HuH-7 (cell line): ENCODE measurements around the gene ADAMTS17.
"Not testable (repeated sequence)": the region's sequence is repeated elsewhere in the genome, so short reads cannot be mapped to it uniquely, and the experiment has no call there.

ENCODE experiments used
- DNase-seq: peaks from one replicate; pipeline ENCODE4 v3.0.0; 2011; ENCODE audit warnings: low spot score

Gene ADAMTS17

DNA sequence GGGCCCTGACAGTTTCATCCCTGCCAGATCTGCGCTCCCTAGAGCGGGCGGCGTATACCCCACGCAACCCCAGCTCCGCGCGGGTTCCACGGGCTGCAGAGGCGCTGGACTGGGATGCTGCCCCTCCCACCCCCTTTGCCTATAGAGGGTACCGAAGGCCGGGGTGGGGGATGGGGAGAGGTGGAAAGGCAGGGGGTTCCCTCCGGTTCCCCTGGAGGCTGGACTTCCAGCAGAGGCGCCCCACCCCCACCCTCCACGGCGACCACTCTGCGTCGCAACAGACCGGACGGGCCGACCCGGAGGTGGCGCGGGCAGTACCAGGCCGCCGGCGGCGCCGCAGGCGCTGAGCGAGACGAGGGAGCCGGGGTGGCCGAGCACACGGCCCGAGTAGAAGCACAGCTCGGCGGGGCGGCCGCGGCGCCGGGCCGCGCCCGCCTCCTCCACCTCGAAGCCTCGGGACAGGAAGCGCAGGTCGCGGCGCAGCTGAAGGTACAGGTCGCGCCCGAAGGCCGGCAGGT is 995 bp downstream of the ADAMTS17 start:
- DNase-seq, result no peak

DNA sequence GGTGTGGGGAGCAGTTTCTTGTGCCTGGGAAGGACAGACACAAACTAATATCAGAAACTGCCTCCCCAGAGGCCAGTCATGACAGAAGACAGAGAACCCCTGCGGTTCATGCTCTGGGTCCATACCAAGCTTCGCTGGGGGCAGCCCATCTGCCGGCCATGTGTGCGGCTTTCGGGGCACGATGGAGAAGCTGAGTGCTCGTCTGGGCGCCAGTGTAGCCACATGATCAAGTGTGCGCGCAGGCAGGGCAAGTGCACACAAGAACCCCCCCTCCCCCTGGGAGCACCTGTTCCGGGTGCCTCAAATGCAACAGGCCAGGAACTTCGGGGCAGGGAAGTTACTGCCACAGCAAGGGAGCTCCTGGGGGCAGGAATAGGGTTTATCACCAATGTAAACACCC is 1.8 kb downstream of the ADAMTS17 start:
- DNase-seq, result no peak

DNA sequence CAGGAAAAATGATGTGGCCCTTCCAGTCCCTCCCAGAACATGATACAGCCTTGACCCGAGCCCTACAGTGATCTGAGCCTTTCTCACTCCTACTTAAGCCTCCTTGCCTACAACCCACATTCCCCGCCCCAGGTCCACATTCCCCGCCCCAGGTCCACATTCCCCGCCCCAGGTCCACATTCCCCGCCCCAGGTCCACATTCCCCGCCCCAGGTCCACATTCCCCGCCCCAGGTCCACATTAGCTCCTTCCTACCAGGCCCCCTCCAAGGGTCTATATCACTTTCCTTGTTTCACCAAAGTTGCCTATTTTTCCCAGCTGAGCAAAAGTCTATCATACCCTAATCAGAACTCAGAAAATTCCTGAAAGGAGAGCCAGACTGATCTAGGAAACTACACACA is 2.3 kb downstream of the ADAMTS17 start:
- DNase-seq, result not testable (repeated sequence)

DNA sequence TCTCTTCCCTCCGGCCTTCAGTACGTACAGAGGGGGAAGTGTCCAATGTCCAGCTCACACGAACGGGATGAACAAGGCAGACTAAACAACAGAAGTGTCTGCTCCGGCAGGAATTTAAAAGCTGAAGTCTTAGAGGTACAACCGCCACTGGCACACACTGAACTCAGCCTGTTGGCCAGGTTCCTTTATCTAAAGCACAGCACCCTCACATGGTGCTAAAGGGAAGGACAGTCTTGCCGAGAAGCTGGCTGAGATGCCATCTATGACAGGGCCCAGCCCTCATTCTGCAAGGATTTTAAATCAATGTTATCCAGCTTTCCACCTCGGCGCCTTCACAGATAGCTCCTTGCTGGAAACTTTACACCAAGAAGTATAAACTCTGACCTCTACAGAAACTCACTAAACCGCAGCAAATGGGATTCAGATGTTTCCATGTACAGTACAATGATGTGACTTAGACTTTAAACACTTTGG is 2.8 kb downstream of the ADAMTS17 start:
- DNase-seq, result peak; percentile 70

DNA sequence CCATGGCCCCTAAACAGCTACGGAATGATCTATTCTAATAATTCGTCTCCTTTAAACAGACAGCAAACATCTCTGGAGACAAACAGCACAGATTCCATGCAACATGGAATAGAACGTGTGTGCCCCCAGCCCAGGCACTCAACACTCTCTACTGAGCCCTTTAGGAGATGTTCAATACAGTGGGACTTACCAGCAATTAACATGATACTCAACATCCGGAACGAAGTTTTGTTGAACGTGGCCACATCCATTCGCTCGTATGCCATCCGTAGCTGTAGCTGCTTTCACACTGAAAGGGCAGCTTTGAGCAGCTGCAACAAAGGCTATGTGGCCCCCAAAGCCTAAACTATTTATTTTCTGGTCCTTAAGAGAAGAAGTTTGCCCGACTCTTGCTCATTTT is 3.5 kb downstream of the ADAMTS17 start:
- no peak for DNase-seq

GRCh38 chr15:100337096-100338044 is 4.4 kb downstream of the ADAMTS17 start:
- no peak for DNase-seq

DNA sequence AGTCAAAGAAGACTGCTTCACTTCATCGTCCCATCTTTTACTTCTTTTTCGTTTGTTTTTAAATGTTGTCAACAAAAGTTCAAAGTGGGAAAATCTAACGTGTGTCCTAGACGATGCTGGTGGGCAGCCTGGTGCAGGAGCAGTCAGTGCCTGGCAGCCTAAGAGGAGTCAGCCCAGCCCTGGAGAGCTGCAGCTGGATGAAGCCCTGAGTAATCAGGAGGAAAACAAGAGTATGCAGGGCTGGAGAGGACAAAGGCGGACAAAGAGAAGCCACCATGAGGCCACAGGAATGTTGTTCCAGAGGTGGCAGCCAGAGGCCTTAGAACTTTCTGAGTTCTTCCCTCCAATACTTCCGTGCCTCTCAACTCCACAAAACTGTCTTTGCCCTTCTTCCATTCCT is 5.7 kb downstream of the ADAMTS17 start:
- no peak for DNase-seq

DNA sequence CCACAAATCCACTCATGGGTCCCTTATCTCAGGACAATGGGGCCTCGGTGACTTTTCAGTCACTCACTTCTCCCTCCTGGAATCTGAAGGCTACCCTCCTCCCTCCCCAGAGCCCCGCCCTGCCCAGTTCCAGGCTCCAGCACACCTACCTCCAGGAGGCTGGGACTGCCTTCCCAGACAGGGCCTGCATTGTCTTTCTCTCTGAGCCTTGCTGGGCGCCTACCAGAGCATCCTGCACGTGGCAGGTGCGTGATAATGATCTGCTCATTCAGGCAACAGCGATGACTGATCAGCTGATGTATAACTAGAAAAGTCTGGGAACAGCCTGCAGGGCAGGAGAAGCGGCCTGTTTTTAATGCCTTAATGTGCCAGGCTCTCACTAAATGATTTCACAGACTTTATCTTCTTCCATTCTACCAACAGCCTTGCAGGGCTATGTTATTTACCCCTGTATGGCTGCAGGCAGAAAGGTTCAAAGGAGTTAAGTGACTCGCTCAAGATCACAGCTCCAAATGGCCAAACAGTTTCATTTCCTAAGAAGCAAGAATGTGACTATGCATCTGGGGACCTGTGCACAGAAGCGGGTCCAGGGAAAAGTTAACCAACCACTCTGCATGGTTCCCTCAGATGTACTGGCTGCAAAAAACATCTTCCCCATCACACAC is 6.3 kb downstream of the ADAMTS17 start:
- no peak for DNase-seq

- no peak for DNase-seq
Observed at GRCh38 chr15:100334905-100335304, 6.9 kb downstream of the ADAMTS17 start.

DNA sequence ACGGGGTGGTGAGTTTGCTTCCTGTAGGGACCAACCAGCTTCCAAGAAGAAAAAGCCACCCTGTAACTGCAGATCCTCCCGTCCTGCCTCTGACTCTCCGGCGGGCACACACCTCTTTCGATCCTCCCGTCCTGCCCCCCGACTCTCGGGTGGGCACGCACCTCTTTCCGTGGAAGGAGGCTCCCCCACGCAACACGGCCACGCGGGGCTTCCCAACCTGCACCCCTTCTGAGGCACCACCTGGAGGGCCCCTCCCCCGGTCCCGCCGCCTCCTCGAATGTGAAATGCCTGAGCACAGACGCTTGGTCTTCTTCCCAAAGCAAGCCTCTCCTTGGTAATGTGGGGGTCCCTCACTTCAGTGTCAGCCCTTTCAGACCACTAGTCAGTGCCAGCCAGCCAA is 7.3 kb downstream of the ADAMTS17 start:
- DNase-seq, result no peak

DNA sequence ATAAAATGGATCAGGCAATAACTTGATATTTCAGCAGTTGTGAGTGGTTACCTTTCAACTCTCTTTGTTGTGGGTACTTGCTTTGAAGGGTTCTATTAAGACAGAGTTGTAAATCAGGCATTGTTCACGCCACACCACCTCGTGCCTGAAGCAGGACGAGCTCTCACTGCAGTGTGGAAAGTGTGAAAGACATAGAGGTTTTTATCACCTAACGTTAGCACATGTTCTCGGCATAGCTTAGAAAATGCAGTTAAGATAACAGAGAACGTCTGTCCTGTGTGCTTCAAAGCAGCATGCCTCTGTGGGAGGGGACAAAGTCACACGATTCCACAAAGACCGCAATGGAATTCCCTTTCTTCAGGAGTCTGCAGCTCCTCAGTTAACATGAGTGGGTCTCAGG is 7.8 kb downstream of the ADAMTS17 start:
- no peak for DNase-seq

DNA sequence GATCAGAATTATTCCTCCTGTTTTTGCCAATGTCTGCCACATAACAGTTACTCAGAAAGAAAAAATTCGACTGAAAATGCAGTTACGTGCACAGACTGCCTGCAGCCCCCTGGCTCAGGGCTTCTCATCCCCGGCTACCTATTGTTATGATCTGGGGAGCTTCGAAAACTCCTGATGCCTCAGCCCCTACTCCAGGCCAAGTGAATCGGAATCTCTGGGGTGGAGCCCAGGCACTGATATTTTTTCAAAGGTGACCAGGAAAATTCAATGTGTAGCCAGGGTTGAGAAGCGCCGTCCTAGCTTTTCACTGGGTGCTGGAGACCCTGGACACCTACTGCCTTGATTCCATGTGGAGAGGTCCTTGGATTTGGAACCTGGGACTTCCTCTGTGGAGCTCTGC is 8.5 kb downstream of the ADAMTS17 start:
- no peak for DNase-seq

DNA sequence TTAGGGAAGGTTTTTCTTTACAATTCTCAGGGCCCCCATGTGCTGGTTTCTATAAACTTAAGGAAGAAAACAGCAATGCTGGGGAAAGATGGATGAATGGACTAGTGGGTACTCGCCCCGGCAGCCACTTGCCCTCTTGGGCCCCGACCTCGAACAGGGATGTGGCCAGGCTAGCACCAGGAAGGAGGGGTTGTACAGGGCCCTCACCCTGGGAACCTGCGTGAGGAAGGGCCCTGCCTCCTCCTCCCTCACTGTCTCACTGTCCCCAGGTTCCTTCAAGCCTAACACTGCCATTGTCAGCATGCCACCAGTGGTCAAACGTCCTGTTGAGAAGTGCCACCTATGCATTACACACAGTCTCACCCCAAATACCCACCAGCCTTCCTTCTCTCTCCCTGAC is 9.1 kb downstream of the ADAMTS17 start:
- DNase-seq, result no peak

DNA sequence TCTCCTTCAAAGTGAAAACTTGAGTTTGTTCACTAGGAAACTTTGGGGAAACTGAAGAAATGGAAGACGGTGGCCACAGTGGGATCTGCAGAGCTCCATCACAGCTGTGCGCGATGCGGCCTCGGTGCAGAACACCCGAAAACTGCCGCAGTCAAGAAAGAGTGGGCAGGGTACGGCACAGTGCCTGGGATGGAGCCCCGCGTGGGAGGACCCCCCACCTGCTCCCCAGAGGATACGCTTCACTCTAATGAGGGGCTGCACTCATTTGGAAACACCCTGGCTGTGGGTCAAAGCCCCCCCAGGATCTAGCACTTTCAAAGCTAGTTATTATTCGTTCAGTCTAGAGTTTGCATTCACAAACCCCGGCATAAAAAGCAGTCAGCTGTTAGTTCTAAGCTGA is 9.5 kb downstream of the ADAMTS17 start:
- no peak for DNase-seq

GRCh38 chr15:100330629-100331215 is 11.1 kb downstream of the ADAMTS17 start:
- DNase-seq, result no peak

GRCh38 chr15:100330221-100330620 is 11.6 kb downstream of the ADAMTS17 start:
- no peak for DNase-seq

DNA sequence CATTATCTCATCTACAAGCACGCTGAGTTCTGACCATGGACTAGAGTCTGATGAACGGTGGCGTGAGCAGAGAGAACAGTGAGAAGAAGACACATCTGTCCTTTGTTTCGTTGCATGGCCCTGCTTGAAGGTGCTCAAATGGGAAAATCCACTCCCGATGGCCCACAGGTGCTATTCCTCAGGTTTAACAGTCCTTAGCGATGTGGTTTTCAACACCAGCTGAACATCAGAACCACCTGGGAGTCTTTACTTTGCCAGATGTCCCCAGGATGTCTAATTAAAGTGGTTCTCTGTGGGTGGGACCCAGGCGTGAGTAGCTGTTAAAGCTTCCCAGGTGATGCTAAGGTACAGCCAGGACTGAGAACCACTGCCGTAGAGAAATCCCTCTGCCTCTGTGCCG is 13.0 kb downstream of the ADAMTS17 start:
- no peak for DNase-seq

DNA sequence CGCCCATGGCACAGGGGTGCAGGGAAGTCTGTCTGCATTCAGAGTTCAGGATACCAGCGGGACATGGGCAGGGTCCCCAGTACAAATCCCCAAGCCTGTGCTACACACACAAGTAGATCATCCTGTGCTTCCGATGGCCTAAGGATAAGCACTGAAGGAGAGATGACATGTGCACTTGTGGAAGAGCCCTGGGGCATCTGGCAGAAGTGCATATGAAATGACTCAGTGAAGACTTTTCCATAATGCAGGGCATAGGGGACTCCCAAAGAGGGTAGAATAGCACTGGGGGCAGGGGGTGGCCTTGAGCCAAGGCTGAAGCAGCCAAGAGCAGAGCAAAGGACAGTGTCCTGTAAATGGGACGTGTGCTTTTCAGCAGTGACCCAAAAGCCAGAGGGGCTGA is 22.9 kb downstream of the ADAMTS17 start:
- DNase-seq, result no peak

GRCh38 chr15:100314809-100315400 is 26.9 kb downstream of the ADAMTS17 start:
- no peak for DNase-seq

- no peak for DNase-seq
Observed at GRCh38 chr15:100311833-100312476, 29.8 kb downstream of the ADAMTS17 start.

- DNase-seq, result no peak
Observed at GRCh38 chr15:100311154-100311625, 30.6 kb downstream of the ADAMTS17 start.
